NCI-H446 treated with DMSO at 0.1 percent for 48 hours (cell line): ENCODE results near the gene RPS8.
"Not testable (repeated sequence)": the region's sequence is repeated elsewhere in the genome, so short reads cannot be mapped to it uniquely, and the experiment has no call there.

ENCODE experiments used
- DNase-seq: peaks from one replicate; lab custom pipeline; 2025; lab: John Stamatoyannopoulos, UW

The RPS8 gene

DNA sequence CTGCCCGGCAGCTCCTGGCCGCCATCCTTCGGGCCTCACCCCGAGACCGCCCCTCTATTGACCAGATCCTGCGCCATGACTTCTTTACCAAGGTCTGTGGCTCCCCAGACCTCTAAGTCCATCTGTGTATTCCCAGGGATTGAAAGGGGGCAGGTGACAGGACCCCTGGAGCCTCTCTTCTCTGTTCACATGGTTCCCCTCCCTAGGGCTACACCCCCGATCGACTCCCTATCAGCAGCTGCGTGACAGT lies 27.6 kb downstream of the RPS8 start:
- DNase-seq, result no peak

DNA sequence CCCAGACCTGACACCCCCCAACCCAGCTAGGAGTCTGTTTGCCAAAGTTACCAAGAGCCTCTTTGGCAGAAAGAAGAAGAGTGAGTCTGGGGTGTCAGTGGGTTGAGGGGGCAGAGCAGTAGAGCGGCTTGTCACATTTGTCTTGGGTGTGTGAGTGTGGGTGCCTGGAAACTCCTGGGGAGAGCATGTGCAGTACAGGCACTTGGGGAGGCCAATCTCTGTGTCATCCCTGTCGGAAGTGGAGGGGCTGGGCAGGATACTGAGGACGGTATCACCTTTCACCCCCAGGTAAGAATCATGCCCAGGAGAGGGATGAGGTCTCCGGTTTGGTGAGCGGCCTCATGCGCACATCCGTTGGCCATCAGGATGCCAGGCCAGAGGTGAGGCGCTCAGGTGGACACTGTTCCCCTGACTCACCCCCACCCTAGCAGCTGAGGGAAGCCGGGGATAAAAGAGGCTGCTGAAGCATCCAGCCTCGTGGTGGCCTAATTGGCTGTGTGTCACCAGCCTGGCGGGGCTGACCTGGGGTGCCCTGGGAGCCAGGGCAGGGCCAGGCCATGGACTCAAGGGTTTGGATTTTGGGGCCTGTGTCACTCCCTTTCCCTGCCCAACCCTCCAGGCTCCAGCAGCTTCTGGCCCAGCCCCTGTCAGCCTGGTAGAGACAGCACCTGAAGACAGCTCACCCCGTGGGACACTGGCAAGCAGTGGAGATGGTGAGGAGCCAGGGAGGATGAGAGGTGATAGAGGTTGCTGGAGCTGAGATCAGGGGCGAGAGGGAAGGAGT lies 28.2 kb downstream of the RPS8 start:
- no peak for DNase-seq

DNA sequence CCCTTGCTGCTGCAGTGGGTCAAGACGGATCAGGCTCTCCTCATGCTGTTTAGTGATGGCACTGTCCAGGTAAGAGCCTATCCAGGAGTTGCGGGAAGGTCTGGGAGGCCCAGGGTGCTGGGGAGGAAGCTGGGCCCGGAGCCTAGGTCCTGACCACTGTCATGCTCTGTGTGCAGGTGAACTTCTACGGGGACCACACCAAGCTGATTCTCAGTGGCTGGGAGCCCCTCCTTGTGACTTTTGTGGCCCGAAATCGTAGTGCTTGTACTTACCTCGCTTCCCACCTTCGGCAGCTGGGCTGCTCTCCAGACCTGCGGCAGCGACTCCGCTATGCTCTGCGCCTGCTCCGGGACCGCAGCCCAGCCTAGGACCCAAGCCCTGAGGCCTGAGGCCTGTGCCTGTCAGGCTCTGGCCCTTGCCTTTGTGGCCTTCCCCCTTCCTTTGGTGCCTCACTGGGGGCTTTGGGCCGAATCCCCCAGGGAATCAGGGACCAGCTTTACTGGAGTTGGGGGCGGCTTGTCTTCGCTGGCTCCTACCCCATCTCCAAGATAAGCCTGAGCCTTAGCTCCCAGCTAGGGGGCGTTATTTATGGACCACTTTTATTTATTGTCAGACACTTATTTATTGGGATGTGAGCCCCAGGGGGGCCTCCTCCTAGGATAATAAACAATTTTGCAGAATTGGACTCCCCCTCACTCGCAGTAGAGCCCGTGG lies 30.1 kb downstream of the RPS8 start:
- no peak for DNase-seq

DNA sequence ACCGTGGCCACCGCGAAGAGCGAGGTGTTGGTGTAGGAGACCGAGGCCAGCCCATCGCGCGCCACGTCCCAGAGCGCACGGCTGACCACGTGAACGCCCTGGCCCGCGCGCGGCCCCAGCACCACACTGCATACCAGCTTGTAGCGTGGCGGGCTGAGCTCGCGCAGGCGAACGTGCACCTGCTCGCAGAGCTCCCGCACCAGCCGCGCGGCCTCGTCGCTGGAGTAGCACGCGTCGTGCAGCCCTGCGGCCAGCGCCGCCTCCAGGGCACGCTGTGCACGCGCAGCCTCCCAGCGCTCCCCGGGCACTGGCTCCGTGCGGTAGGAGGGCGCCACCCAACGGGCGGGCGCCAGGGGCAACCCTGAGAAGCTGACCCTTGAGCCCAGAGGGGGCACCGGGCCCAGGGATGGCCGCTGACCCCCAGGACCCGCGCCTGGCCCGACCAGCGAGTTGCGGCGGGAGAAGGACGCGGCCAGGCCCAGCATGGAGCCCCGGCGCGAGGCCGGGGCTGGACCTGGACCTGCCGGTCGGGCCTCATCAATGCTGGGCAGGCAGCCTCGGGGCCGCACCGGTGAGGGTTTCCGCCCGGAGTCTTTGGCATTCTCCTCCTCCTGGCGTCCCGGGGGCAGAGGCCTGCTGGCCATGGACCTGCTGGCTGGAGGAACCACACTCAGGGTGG lies 30.8 kb downstream of the RPS8 start:
- DNase-seq, result no peak

DNA sequence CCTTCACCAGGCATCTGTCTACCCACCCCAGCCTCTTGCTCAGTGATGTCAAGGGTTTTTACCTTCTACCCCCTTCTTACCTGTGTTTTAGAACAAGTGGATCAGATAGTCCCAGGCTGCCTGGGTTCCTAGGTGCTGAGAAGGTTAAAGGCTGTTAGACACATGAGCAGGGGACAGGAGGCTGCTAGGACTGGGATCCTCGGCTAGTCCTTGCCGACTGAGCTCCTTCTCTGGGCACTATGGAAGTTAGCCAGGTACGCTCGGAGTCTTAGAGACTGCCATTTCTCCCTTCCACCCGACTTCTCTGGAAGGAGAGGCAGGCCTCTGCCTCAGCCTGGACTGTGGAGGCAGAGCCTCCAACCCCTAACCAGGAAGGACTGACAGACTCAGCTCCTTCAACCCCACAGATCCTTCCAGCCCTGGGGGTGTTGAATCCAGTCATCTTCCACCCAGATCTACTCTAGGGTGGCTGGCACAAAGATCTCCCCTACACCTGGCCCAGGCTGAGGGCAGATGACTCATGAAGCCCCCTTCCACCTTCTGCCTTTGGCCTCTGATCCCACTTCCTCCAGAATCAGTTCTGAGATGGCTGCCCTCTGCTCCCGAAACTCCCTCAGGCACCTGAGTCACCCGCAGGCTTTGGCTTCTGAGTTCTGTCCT lies 31.5 kb downstream of the RPS8 start, which contains the start of gene DYNLT4:
Gene DYNLT4, minus strand, starts transcription at position 648 of the 660 bp plus-strand sequence. CDS start 683 bp downstream, outside the sequence.
- no peak for DNase-seq

DNA sequence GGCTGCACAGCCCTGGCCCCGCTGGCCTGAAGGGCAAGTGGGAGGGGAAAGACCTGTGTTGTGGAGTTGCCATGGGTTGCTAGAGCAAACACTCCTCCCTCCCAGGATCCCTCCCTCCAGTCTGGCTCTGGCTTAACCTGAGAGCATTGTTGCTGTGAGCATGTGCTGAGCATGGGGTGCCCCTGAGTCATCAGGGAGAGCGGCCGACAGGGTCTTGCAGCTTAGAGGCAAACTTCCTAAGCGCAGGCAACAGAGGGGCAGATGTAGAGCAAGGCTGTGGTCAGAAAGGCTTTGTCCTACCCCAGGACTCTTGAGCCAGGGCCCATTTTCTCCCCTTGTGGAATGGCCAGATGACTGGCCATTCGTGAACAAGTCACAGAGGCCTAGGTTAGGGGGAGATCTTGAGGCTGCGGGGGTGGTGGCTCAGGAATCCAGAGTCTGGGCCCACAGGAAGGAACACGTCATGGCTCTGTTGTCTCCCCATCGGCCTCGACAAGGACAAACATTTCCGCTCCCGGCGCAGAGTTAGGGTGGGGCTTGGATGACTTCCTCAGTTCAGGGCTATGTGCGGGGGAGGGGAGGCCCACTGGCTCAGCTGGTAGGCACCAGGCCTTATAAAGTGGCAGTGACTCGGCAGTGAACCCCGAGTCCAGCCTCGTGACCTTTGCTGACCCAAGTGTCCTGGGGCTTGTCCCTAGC lies 32.2 kb downstream of the RPS8 start:
- no peak for DNase-seq

DNA sequence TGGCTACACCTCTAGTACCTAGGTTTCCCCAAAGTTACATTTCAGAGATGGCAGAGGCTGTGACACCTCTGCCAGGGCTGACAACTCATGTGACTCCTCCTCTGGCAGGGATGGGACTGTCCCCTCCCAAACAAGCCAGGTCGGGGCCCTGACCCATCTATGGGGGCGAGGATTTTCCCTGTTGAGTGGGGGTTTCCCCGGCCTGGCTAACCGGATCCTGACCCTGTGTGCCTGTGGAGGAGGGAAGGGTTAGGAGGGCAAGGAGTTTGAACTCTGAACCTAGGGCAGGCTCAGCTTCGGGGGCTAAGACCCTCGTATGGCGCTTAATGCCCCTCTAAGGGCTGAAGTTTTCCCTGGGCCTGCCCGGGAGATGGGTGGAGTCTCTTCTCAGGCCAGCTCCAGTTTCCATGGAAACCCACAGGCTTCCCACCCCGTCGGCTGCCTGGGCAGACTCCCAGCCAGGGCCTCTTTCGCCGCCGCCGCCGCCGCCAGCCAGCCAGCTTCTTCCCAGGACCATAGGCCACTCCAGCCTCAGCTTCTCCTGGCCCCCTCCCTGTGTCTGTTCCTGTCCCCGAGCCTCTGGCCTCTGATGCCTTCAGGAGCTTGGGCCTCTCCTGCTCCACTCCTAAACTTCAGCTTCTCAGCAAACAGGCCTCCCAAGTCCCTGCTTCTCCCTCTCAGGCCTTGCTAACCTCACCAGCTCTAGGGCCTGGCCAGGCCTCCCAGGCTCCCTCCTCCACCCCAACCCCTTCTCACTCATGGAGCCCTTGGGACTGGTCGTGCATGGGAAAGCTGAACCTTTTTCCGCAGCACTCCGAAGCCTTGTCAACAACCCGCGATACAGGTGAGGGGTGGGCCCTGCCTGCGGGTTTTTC lies 33.0 kb downstream of the RPS8 start, which contains the start of gene BTBD19:
Gene BTBD19, plus strand, starts transcription at position 461 of the 875 bp plus-strand sequence. Its CDS starts 298 bp downstream, at position 759.
- peak; percentile 50 for DNase-seq

DNA sequence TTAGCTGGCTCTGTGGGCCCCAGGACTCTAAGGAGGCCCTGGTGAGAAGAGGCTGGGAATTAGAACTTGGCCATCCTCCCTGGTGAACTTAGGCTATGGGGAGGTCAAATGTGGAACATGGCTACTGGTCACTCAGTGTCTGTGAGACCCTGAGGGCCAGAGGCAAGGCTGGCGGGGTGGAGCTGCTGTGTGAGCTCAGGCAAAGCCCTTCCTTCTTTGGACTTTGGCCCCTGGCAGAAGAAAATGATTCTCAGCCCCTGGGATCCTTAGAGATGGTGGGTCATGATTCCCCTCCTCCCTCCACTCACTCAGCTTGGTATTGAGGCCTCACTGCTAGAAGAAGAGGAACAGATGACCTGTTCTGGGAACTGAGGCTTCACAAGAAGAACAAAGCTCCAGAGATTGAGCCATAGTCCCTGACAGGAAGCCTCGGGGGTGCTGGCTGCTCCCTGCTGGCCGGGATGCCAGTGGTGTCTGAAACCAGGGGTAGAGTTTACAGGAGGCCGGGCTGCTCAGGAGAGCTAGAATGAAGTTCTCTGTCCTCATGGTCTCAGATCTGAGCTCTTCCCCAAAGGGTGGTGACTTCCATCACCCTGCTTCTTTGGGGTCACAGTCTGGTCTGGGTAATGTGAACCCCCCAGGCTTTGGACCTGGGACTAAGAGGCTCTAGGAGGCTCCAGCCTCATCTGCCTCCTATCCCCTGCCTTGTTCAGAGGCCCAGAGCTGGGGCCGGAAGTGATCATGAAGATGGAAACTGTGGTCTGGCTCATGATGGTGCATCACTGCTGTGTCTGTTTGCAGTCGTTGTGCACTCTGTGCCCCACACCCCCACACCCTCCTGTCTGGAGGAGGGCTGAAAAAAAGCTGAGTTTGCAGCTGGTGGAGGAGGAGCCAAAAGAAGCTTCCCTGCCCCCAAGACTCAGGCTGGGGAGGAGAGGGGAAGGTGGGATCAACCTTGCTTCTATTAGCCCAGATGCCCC lies 33.9 kb downstream of the RPS8 start:
- no peak for DNase-seq

DNA sequence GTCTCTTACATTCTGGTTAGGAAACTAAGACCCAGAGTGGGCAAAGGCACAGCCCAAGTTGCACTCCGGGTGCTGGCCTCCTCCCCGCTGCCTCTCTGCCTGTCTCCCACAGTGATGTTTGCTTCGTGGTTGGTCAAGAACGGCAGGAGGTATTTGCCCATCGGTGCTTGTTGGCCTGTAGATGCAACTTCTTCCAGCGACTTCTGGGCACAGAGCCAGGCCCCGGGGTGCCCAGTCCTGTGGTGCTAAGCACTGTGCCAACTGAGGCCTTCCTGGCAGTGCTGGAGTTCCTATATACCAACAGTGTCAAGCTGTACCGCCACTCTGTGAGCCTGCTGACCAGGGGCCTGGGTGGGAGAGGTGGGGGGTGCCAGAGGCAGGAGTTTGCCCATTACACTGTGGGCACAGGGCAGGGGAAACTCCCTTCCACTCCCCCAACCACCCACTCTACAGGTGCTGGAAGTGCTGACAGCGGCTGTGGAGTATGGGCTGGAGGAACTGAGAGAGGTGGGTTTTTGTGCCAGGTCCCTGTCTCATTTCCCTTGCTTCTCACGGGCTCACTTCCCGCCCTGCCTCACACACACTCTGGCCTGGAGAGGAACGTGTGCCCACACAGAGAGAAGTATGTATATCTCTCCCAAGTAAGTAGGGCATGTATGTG lies 34.9 kb downstream of the RPS8 start:
- DNase-seq, result peak; percentile 86

DNA sequence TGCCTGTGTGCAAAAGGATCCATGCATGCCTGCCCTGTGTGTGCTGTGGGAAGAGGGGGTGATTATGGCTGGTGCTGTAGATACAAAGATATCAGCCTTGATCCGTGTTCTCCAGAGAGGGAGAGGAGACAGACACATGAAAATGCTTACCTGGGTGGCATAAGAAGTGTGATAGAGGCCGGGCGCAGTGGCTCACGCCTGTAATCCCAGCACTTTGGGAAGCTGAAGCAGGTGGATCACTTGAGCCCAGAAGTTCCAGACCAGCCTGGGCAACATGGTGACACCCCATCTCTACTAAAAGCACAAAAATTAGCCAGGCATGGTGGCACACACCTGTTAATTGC lies 35.4 kb downstream of the RPS8 start:
- DNase-seq, result not testable (repeated sequence)

DNA sequence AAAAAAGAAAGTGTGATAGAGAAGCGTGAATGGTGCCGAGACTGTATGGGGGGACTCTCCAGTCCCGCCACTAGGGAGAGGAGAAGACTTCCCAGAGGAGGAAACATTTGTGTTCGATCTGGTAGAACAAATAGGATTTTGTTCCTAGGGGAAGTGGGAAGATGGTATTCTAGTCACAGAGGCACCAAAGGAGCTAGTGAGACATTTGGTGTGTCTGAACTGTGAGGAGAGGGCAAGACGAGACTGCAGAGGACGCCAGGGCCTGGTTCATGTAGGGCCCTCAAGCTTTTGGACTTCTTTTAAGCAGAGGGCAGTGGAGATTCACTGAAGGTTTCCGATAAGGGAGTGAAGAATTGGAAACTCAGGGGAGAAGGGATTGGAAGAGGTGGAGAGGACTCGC lies 35.9 kb downstream of the RPS8 start:
- no peak for DNase-seq

DNA sequence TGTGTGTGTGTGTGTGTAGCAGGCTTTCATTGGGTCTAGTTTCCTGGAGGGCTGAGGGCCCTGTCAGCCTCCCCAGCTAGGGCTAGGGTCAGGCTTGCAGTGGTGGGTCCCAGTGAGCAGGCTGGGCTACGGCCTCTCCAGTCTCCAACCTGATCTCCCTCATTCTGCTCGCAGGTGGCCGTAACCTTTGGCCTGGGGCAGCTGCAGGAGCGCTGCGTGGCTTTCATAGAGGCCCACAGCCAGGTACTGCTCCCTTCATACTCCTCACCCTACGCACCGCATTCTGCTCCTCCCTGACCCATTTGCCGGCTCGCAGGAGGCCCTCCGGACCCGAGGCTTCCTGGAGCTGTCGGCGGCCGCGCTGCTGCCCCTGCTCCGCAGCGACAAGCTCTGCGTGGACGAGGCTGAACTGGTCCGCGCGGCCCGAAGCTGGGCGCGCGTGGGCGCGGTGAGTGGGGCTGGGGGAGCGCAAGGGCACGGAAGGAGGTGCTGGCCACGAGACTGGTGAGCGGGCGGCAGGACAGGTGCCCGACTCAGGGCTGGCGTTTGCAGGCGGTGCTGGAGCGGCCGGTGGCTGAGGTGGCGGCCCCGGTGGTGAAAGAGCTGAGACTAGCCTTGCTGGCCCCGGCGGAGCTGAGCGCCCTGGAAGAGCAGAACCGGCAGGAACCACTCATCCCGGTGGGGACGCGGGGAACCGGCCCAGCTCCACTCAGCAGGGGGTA lies 37.6 kb downstream of the RPS8 start:
- no peak for DNase-seq

DNA sequence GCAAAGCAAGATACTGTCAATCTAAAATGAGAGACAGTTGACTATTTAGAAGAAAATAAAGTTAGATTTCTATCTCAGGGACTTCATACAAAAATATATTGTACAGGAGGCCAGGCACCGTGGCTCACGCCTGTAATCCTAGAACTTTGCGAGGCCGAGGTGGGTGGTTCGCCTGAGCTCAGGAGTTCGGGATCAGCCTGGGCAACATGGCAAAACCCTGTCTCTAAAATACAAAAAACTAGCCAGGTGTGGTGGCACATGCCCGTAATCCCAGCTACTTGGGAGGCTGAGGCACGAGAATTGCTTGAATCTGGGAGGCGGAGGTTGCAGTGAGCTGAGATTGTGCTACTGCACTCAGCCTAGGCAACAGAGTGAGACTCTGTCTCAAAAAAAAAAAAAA lies 40.6 kb downstream of the RPS8 start:
- not testable (repeated sequence) for DNase-seq

DNA sequence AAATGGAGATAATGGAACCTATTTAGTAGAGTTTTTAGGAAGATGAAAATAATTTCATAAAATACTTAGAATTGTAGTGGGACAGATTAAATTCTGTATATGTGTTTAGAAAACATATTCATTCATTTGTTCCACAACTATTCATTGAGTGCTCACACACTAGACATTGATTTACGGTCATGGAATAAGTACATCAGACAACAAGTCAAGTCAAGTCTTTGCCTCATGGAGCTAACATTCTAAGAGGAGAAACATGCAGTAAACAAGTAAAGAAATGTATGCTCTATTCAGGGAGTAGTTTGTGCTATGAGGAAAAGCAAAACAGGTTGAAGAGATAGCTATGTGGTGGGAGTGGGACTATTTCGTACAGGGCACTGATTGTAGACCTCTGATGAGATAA lies 42.0 kb downstream of the RPS8 start:
- DNase-seq, result no peak

DNA sequence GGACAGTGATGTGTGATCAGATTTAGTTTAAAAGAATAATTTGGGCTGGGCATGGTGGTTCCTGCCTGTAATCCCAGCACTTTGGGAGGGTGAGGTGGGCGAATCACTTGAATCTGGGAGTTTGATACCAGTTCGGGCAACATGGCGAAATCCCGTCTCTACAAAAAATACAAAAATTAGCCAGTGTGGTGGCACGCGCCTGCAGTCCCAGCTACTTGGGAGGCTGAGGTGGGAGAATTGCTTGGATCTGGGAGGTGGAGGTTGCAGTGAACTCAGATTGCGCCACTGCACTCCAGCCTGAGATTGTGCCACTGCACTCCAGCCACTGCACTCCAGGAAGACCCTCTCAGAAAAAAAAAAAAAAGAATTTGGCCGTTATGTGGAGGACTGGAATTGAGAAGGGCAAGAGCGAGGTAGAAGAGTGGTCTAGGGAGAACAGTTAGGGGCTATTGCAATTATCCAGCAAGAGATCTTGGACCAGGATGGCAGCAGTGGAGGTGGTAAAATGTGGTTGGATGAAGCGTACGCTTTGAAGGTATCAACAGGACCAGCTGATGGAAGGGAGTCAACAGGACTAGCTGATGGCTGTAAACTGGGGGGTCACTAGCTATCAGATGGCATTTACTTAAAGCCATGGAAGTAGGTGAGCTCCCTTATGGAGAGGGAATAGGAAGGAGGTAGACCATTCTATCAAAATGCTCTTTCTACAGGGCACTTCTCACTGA lies 42.6 kb downstream of the RPS8 start:
- no peak for DNase-seq

DNA sequence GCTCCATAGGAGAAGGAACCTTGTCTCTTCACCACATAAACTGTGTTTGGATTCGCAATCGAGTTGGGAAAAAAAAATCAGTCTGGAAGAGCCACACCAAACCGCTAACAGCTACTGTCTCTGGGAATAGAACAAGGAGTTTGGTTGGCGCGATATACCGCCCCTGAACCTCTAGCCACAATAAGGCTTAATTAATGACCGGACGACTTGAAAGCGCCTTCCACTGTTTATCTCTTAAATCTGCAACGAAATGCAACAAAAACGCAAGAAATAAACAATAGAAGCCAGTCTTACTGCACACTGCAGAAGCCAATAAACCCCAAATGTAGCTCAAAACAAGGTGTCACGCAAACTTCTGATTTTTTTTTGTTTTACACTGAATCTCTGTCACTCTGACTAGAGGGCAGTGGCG lies 43.9 kb downstream of the RPS8 start:
- no peak for DNase-seq

DNA sequence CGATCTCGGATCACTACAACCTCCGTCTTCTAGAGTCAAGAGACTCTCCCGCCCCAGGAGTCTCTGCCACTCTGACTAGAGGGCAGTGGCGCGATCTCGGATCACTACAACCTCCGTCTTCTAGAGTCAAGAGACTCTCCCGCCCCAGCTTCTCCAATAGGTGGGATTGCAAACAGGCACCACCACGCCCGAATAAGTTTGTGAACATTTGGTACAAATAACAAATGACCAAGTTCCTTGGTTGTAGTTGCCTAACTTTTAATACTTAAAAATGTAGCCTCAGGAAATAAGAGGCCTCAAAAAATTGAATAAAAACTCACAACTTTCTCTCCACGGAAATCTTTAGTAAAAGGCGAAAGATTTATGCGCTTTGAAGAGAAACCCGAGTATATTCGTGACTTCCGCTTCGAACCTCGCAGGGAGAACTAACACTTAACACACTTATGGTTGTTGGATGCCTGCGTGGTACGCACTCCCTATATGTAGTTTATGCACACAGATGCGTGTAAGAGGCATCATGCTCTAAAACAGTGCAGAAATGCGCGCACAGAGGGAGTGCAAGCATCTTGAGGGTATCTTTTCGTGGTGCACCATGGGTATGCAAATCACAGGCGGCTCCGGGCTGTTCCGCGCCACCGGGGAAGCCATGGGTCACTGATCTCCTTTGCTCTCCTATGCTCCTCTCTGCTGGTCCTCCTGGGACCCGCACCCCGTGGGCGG lies 44.4 kb downstream of the RPS8 start:
- no peak for DNase-seq
